Fibroblast of villous mesenchyme (primary cell): Measurements from ENCODE around the gene HADHA. TPM values are rescaled to one million over a fixed set of nuclear protein-coding genes. Genes with fewer than 3 reads are reported as not detected.
A peak's percentile ranks its signal among the peaks of the same experiment; 100 is the strongest.

Source experiments
- DNase-seq: peaks from one replicate; pipeline ENCODE4 v3.0.0-alpha.2; 2010; ENCODE audit warnings: low read depth
- H3K4me3 ChIP-seq: 2 replicates; pipeline ENCODE4 v1.5.1; 2011; ENCODE audit warnings: low read depth, mild to moderate bottlenecking, low read length
- total RNA-seq: library from RNA; depleted of rRNA; stranded (reverse); fragments of >200 nt; gene quantifications from 2 replicates; pipeline ENCODE4 v1.2.3, GENCODE V29; 2012
- TF ChIP-seq, protein P1 (sequence below): IDR thresholded peaks from 2 replicates; pipeline ENCODE4 v1.5.1; 2012; ENCODE audit warnings: low read depth, mild to moderate bottlenecking, low read length; ENCODE audit not compliant: insufficient read depth

HADHA gene
- total RNA-seq, 1 donor, result 122 TPM

DNA sequence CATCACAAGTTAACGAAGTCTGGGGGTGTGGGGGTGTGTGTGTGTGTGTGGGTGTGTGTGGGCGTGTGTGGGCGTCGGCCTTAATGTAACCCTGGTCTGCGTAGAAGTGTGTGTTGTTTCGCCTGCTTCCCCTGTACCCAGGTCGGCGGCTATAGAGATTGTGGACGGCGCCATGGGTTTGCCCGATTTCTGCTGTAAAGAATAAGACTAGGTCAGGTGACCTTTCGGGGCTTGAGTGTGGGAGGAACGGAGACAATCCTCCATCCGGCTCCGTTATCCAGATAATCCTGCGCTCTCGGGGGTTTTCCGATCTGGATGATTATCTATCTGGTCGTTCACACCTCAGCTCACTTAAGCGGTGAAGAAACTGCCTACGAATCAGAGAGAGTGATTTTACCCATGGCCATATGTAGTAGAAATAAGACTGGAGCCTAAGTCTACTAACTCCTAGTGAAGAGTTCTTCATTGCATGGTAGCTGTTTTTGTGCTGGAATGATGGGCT, 850 bp upstream of the HADHA start:
- peak overlapping the region; percentile 100 for H3K4me3 ChIP-seq
- peak; percentile 57 for DNase-seq
- TF ChIP-seq, protein P1, sequence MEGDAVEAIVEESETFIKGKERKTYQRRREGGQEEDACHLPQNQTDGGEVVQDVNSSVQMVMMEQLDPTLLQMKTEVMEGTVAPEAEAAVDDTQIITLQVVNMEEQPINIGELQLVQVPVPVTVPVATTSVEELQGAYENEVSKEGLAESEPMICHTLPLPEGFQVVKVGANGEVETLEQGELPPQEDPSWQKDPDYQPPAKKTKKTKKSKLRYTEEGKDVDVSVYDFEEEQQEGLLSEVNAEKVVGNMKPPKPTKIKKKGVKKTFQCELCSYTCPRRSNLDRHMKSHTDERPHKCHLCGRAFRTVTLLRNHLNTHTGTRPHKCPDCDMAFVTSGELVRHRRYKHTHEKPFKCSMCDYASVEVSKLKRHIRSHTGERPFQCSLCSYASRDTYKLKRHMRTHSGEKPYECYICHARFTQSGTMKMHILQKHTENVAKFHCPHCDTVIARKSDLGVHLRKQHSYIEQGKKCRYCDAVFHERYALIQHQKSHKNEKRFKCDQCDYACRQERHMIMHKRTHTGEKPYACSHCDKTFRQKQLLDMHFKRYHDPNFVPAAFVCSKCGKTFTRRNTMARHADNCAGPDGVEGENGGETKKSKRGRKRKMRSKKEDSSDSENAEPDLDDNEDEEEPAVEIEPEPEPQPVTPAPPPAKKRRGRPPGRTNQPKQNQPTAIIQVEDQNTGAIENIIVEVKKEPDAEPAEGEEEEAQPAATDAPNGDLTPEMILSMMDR, result no peak

DNA sequence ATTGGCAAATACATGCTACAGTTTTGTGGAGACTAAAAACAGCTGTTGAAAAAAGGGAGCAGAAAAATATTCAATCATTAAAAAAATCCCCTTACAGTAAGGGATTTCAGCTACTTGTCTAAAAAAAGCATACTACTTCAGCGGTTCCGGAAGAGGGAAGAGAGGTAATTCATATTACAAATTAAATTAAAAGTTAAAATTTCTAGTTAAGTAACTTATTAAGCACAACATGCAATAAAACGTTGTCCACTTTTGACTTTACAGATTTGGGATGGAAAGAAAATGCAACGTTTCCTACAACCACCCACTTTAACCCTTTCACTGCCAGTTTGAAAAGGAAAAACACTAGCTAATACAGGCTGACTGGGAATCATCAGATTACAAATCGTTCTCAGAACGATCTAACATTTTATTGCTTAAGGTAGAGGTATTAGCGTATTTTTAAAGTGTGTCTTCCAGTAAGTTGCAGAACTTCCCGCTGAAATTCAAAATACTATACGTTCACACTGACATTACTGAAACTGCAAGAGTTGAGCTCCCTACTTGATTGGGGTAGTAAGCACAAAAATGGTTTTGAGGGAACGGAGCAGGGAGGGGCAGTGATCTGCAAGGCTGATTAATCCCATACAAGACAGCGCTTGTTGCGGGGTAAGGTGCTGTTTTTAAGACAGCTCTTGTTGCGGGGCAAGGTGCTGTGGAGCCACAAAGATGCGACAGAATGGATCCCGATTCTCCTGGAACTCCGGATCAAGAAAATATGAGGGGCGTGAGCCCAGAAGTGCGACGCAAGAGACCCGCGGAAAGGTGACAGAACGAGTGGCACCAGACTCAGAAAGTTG, 743 bp downstream of the HADHA start:
- peak; percentile 49 for DNase-seq
- TF ChIP-seq, protein P1, result no peak
- H3K4me3 ChIP-seq, result peak overlapping the region; percentile 100

DNA sequence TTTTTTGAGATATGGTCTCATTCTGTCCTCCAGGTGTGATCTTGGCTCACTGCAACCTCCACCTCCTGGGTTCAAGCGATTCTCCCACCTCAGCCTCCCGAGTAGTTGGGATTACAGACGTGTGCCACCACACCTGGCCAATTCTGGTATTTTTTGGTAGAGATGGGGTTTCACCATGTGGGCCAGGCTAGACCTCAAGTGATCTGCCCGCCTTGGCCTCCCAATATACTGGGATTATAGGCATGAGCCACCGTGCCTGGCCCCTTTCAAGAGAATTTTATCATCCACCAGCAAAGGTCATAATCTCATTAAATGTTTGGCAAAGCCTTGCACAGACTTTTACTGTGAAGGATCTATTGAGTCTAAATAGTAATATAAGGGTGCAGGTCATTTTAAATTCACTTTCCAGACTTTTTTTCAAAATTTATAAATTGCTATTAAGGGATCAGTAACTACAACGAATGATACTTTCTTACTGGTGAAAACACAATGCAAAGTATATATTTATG, 2.5 kb downstream of the HADHA start:
- TF ChIP-seq, protein P1, result no peak
- H3K4me3 ChIP-seq, result peak overlapping the region; percentile 100

DNA sequence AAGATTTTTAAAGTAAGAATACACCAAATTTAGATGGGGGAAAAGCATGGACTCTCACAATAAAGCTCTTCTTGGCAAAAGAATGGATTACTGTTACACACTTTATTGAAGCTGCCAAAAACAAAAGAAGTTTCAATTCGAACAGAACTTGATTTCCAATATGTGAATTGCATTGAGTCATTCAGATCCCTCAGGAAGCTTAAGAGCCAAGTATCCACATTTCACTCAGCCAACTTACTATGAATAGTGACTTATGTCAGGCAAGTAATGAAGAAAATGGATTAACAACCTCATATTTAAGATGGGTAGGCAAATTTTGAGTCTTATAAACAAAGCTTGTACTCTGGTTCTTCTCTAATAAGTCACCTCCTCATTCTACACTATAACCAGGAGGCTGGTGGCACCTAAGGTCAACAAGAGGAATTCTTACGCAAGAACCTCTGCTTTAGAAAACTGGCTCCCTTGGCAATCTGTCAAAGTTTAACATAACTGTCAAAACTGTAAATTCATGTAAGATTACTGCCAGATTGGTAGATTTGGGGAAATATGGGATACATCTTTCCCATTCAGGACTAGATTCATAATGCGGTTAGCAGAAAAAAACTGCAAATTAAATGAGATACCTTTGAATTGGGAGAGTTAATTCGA, 6.0 kb downstream of the HADHA start:
- TF ChIP-seq, protein P1, result no peak
- DNase-seq, result peak; percentile 71
- H3K4me3 ChIP-seq, result no peak overlapping the region

More for the DNA sequence above, 2.5 kb downstream of the HADHA start:
- no peak for DNase-seq

DNA sequence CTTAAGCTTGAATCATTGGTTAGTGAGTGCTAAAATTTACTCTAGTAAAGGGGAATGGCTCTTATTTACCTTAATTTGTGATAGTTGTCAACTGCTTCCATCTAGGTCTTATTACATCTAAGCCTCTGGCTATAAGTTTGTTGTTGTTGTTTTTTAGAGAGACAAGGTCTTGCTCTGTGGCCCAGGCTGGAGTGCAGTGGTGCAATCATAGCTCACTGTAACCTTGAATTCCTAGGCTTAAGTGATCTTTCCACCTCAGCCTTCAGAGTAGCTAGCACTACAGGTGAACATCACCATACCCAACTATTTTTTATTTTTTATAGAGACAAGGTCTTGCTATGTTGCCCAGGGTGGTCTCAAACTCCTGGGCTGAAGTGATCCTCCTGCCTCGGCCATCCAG, 6.6 kb downstream of the HADHA start:
- TF ChIP-seq, protein P1, result no peak
- no peak for DNase-seq
- H3K4me3 ChIP-seq, result no peak overlapping the region

DNA sequence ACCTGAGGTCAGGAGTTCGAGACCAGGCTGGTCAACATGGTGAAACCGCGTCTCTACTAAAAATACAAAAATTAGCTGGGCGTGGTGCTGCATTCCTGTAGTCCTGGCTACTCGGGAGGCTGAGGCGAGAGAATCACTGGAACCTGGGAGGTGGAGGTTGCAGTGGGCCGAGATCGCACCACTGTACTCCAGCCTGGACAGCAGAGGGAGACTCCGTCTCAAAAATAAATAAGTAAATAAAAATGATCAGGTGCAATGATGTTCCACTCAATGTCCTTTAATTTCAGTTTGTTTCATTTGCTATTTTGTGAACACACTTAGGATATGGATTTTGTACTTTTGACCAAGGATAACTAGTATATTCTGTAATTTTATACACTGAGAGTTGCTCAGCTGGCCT, 9.3 kb downstream of the HADHA start:
- TF ChIP-seq, protein P1, result peak; percentile 36
- DNase-seq, result peak; percentile 15
- no peak overlapping the region for H3K4me3 ChIP-seq
